ENCODE data around the gene SAPCD1.

GRCh38 chr6:31776485-31776988 is 14.1 kb downstream of the SAPCD1 start:
- TF ChIP-seq, protein P1, sequence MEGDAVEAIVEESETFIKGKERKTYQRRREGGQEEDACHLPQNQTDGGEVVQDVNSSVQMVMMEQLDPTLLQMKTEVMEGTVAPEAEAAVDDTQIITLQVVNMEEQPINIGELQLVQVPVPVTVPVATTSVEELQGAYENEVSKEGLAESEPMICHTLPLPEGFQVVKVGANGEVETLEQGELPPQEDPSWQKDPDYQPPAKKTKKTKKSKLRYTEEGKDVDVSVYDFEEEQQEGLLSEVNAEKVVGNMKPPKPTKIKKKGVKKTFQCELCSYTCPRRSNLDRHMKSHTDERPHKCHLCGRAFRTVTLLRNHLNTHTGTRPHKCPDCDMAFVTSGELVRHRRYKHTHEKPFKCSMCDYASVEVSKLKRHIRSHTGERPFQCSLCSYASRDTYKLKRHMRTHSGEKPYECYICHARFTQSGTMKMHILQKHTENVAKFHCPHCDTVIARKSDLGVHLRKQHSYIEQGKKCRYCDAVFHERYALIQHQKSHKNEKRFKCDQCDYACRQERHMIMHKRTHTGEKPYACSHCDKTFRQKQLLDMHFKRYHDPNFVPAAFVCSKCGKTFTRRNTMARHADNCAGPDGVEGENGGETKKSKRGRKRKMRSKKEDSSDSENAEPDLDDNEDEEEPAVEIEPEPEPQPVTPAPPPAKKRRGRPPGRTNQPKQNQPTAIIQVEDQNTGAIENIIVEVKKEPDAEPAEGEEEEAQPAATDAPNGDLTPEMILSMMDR (IDR thresholded peaks at IDR 0.05) = no peak
- no peak for TF ChIP-seq EZH2 (IDR thresholded peaks at IDR 0.05; ENCODE audit: borderline replicate concordance, insufficient read depth, low read depth, low read length, poor library complexity, severe bottlenecking)

All from B cell (primary cell).